CD14-positive monocyte (primary cell): ENCODE data around the gene CTCFL. TPM values are rescaled to one million over a fixed set of nuclear protein-coding genes. Genes with fewer than 3 reads are reported as not detected.

Source experiments
- DNase-seq, 3 donors: peaks; one replicate each; pipeline ENCODE4 v3.0.0-alpha.2; 2011 to 2022
- H2AFZ ChIP-seq: 2 replicates; pipeline ENCODE4 v1.6.0; 2012; ENCODE audit warnings: mild to moderate bottlenecking, low read depth, low read length, inconsistent platforms; ENCODE audit not compliant: insufficient read depth, poor library complexity, severe bottlenecking
- H3K27ac ChIP-seq, 2 donors: 1 replicate in 1 of 2; 2 replicates in 1 of 2; pipeline ENCODE4 v1.5.1; 2012 to 2013; ENCODE audit warnings: low read length in 2 of 2, control low read depth in 1 of 2, inconsistent platforms in 1 of 2, low read depth in 1 of 2, mild to moderate bottlenecking in 1 of 2
- H3K27me3 ChIP-seq, 2 donors: one replicate each; pipeline versions ENCODE4 v1.6.0 to v1.6.1; 2011 to 2013; ENCODE audit warnings: low read length in 2 of 2; ENCODE audit not compliant: control insufficient read depth in 2 of 2, insufficient read depth in 2 of 2
- H3K36me3 ChIP-seq, 2 donors: replicated peaks in 1 of 2; 1 replicate in 1 of 2; 2 replicates in 1 of 2; pipeline versions ENCODE4 v1.5.1 to v1.6.1; 2012 to 2013; ENCODE audit warnings: low read length in 2 of 2, control low read depth in 1 of 2, inconsistent platforms in 1 of 2, mild to moderate bottlenecking in 1 of 2; ENCODE audit not compliant: insufficient read depth in 2 of 2, control insufficient read depth in 1 of 2
- H3K4me1 ChIP-seq, 2 donors: 1 replicate in 1 of 2; 2 replicates in 1 of 2; pipeline versions ENCODE4 v1.5.1 to v1.6.1; 2012 to 2013; ENCODE audit warnings: low read length in 2 of 2, control low read depth in 1 of 2, inconsistent platforms in 1 of 2, mild to moderate bottlenecking in 1 of 2, moderate library complexity in 1 of 2; ENCODE audit not compliant: insufficient read depth in 2 of 2, control insufficient read depth in 1 of 2
- H3K4me2 ChIP-seq: replicated peaks from 2 replicates; pipeline ENCODE3; 2012; ENCODE audit warnings: low read length, moderate library complexity, mild to moderate bottlenecking; ENCODE audit not compliant: poor library complexity, severe bottlenecking; ENCODE audit errors: extremely low read depth
- H3K4me3 ChIP-seq, 3 experiments: fragments of 200-600 bp in 1 of 3; sonication (generic) in 1 of 3; replicated peaks in 1 of 3; 1 replicate in 2 of 3; 2 replicates in 1 of 3; pipeline ENCODE4 v1.5.1; 2011 to 2013; ENCODE audit warnings: low read length in 3 of 3, mild to moderate bottlenecking in 3 of 3, control low read depth in 2 of 3, low read depth in 2 of 3, inconsistent platforms in 1 of 3, moderate library complexity in 1 of 3
- H3K79me2 ChIP-seq: 2 replicates; pipeline ENCODE4 v1.6.0; 2012; ENCODE audit warnings: mild to moderate bottlenecking, control low read depth, inconsistent platforms, low read length, moderate library complexity; ENCODE audit not compliant: insufficient read depth
- H3K9ac ChIP-seq: 2 replicates; pipeline ENCODE4 v1.6.0; 2017; ENCODE audit warnings: low read length, mild to moderate bottlenecking; ENCODE audit not compliant: insufficient read depth, poor library complexity, severe bottlenecking
- H3K9me3 ChIP-seq, 2 donors: replicated peaks in 1 of 2; 1 replicate in 1 of 2; 2 replicates in 1 of 2; pipeline versions ENCODE4 v1.5.1 to v1.6.1; 2012 to 2013; ENCODE audit warnings: low read length in 2 of 2, control low read depth in 1 of 2; ENCODE audit not compliant: control insufficient read depth in 1 of 2, insufficient read depth in 1 of 2
- H4K20me1 ChIP-seq: 2 replicates; pipeline ENCODE4 v1.6.0; 2012; ENCODE audit warnings: mild to moderate bottlenecking, low read length, control low read depth, moderate library complexity; ENCODE audit not compliant: insufficient read depth
- H3K27ac Mint-ChIP-seq, 7 donors: one replicate each; pipeline ENCODE4 v1.8.0; 2020; ENCODE audit warnings: mild to moderate bottlenecking in 7 of 7, mixed read lengths in 7 of 7, moderate library complexity in 6 of 7, inconsistent platforms in 2 of 7
- H3K27me3 Mint-ChIP-seq, 3 donors: one replicate each; pipeline ENCODE4 v1.8.0; 2021 to 2022; ENCODE audit warnings: low read depth in 3 of 3, mild to moderate bottlenecking in 3 of 3, mixed read lengths in 3 of 3, moderate library complexity in 3 of 3, inconsistent platforms in 1 of 3
- H3K36me3 Mint-ChIP-seq, 2 donors: one replicate each; pipeline ENCODE4 v1.8.0; 2020; ENCODE audit warnings: mixed read lengths in 2 of 2, inconsistent platforms in 1 of 2, mild to moderate bottlenecking in 1 of 2
- H3K4me1 Mint-ChIP-seq: one replicate; pipeline ENCODE4 v1.8.0; 2020; ENCODE audit warnings: mild to moderate bottlenecking, mixed read lengths
- H3K4me3 Mint-ChIP-seq, 2 donors: one replicate each; pipeline ENCODE4 v1.8.0; 2020; ENCODE audit warnings: mild to moderate bottlenecking in 2 of 2, mixed read lengths in 2 of 2, moderate library complexity in 1 of 2
- H3K9me3 Mint-ChIP-seq, 7 donors: one replicate each; pipeline ENCODE4 v1.8.0; 2020 to 2022; ENCODE audit warnings: mixed read lengths in 7 of 7, mild to moderate bottlenecking in 6 of 7, moderate library complexity in 6 of 7, inconsistent platforms in 2 of 7
- CTCF ChIP-seq: fragments of 200-600 bp; IDR thresholded peaks from one replicate; pipeline ENCODE4 v1.8.0; 2022; ENCODE audit warnings: antibody characterized with exemption, mild to moderate bottlenecking
- WGBS: methylation state at CpG from one replicate; pipeline ENCODE4 v1.1.5; 2013; ENCODE audit warnings: missing lambda C conversion rate; ENCODE audit not compliant: insufficient coverage; 5-methylcytosine and 5-hydroxymethylcytosine counted together
- intact Hi-C, 2 donors: fragments of 100-400 bp; cut with micrococcal nuclease; formaldehyde crosslinking; loops; one replicate each; pipeline versions ENCODE4 v1.15.0 to v1.15.1; 2023
- polyA plus RNA-seq, 3 donors: library from polyadenylated mRNA; depleted of rRNA in 1 of 3; unstranded in 2 of 3; stranded (reverse) in 1 of 3; fragments of 300-500 nt in 2 of 3; fragments of >200 nt in 1 of 3; fragmentation: Illumina TruSeq in 2 of 3; gene quantifications; 1 replicate in 2 of 3; 2 replicates in 1 of 3; pipeline ENCODE4 v1.2.3, GENCODE V29; 2012 to 2021

Gene CTCFL
- polyA plus RNA-seq, 3 donors = not detected

GRCh38 chr20:57471496-57472372 lies 53.2 kb downstream of the CTCFL start:
- peak overlapping the region in 1 of 7 donors; percentile 28 for H3K27ac Mint-ChIP-seq

More at GRCh38 chr20:57471496-57472372, 53.2 kb downstream of the CTCFL start:
- no peak for DNase-seq
- H3K9me3 ChIP-seq = no peaks in the 10 kb centered on the region
- TF ChIP-seq CTCF = no peak
- H3K4me3 Mint-ChIP-seq = no peak overlapping the region
- H3K9ac ChIP-seq = no peak overlapping the region
- no peak overlapping the region for H3K4me2 ChIP-seq
- H3K4me3 ChIP-seq = no peak overlapping the region
- peaks cover 46% of the 10 kb centered on the region for H3K4me1 Mint-ChIP-seq
- peaks cover 0 to 4% of the 10 kb centered on the region in 2 donors for H3K36me3 Mint-ChIP-seq
- peaks cover 2 to 13% (median 10%) of the 10 kb centered on the region in 3 donors for H3K27me3 Mint-ChIP-seq
- no peaks in the 10 kb centered on the region for H4K20me1 ChIP-seq
- peaks cover 0 to 8% (median 2%) of the 10 kb centered on the region in 7 donors for H3K9me3 Mint-ChIP-seq
- H3K36me3 ChIP-seq = no peaks in the 10 kb centered on the region
- peaks cover 54 to 55% of the 10 kb centered on the region in 2 donors for H3K4me1 ChIP-seq
- intact Hi-C loops = loop anchor here in 1 of 2 donors (5.0 to 10.0 kb wide), 2 partner anchors 34 to 77 kb away; partner anchors contain the start of gene RBM38
- no peak overlapping the region for H2AFZ ChIP-seq
- H3K79me2 ChIP-seq = no peaks in the 10 kb centered on the region
- no peak overlapping the region for H3K27ac ChIP-seq
- 87% methylated on average over 11 of the region's 12 CpGs for WGBS
- no peaks in the 10 kb centered on the region for H3K27me3 ChIP-seq
